Vagina (tissue), 2 donors: ENCODE results near the gene GRM4.

Experiments used
- CTCF ChIP-seq, 3 experiments: fragments of 450-650 bp in 2 of 3; fragments of 200-600 bp in 1 of 3; sonication (generic) in 1 of 3; IDR thresholded peaks; one replicate each; pipeline ENCODE4 v1.5.1; 2017 to 2019; ENCODE audit warnings: antibody characterized with exemption in 3 of 3, mild to moderate bottlenecking in 2 of 3, moderate library complexity in 2 of 3
- POLR2A ChIP-seq, 2 donors: fragments of 450-650 bp; IDR thresholded peaks; one replicate each; pipeline ENCODE4 v1.6.1; 2017; ENCODE audit warnings: antibody characterized with exemption in 2 of 2, mild to moderate bottlenecking in 2 of 2, moderate library complexity in 2 of 2
- POLR2AphosphoS5 ChIP-seq, 2 donors: sonication (generic); formaldehyde crosslinking; IDR thresholded peaks; one replicate each; pipeline ENCODE4 v1.9.0; 2017; ENCODE audit warnings: antibody characterized with exemption in 2 of 2, mild to moderate bottlenecking in 2 of 2, low read depth in 1 of 2; ENCODE audit not compliant: insufficient read depth in 1 of 2

- TF ChIP-seq POLR2AphosphoS5 (IDR thresholded peaks at IDR 0.05; ENCODE audit: insufficient read depth in 1 of 2, low read depth in 1 of 2) = no peak
- TF ChIP-seq CTCF (IDR thresholded peaks at IDR 0.05) = no peak
- TF ChIP-seq POLR2A (IDR thresholded peaks at IDR 0.05) = no peak
Observed at GRCh38 chr6:34037151-34037550, 108.7 kb downstream of the GRM4 start.
